ENCODE results near the gene PDZD7.

Gene PDZD7

GRCh38 chr10:101010329-101010728 is 20.6 kb downstream of the PDZD7 start:
- no peak for TF ChIP-seq ZFX (IDR thresholded peaks at IDR 0.05)
- no peak for TF ChIP-seq CTCF (conservative IDR thresholded peaks at IDR 0.05)
- H3K27ac ChIP-seq, result no peak overlapping the region

GRCh38 chr10:101008823-101009423 is 22.0 kb downstream of the PDZD7 start:
- no peak for TF ChIP-seq CTCF (conservative IDR thresholded peaks at IDR 0.05)
- TF ChIP-seq ZFX (IDR thresholded peaks at IDR 0.05), result no peak

GRCh38 chr10:101007915-101008822 is 22.8 kb downstream of the PDZD7 start:
- TF ChIP-seq ZFX (IDR thresholded peaks at IDR 0.05), result no peak
- TF ChIP-seq CTCF (conservative IDR thresholded peaks at IDR 0.05), result no peak

More at GRCh38 chr10:101008823-101009423, 22.0 kb downstream of the PDZD7 start:
- H3K27ac ChIP-seq, result no peak overlapping the region

GRCh38 chr10:101007099-101007711 is 23.7 kb downstream of the PDZD7 start:
- H3K27ac ChIP-seq, result no peak overlapping the region
- no peak for TF ChIP-seq CTCF (conservative IDR thresholded peaks at IDR 0.05)
- no peak for TF ChIP-seq ZFX (IDR thresholded peaks at IDR 0.05)

More at GRCh38 chr10:101007915-101008822, 22.8 kb downstream of the PDZD7 start:
- no peak overlapping the region for H3K27ac ChIP-seq

GRCh38 chr10:101006593-101007098 is 24.3 kb downstream of the PDZD7 start:
- H3K27ac ChIP-seq, result no peak overlapping the region
- TF ChIP-seq CTCF (conservative IDR thresholded peaks at IDR 0.05) (no peak), ZFX (IDR thresholded peaks at IDR 0.05) (no peak)

- H3K27ac ChIP-seq, result no peak overlapping the region
- TF ChIP-seq CTCF (conservative IDR thresholded peaks at IDR 0.05) (no peak), ZFX (IDR thresholded peaks at IDR 0.05) (no peak)
These were observed 24.9 kb downstream of the PDZD7 start for GRCh38 chr10:101005869-101006567.
